Skeletal muscle cell (primary cell): Measurements from ENCODE around the gene FRMD5.

ENCODE experiments used
- DNase-seq: peaks from one replicate; pipeline ENCODE4 v3.0.0-alpha.2; 2010; ENCODE audit warnings: low read depth
- H3K4me3 ChIP-seq: 2 replicates; pipeline ENCODE4 v1.5.1; 2011; ENCODE audit warnings: low read depth, mild to moderate bottlenecking, control low read depth, low read length, moderate library complexity

FRMD5 gene

DNA sequence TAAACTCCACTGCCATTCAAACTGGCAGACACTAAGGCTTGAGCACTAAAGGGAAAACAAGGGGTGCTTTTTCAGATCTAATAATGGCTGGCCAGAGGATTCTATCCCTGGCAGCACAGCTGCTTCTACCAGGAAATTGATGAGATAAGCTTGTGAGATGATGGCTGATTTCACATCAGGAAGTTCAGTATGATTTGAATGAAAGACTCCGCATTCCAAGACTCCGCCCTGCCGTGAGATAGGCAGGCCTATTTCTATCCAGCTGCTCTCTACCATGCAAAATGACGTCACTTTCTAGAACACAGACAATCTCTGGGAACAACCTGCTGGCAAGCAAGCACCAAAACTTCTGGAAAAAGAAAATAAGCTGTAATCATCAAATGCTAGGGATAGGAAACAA lies 196.5 kb downstream of the FRMD5 start:
- DNase-seq, result peak; percentile 49
- H3K4me3 ChIP-seq, result no peak overlapping the region

- no peak for DNase-seq
- H3K4me3 ChIP-seq, result no peak overlapping the region
Measured at GRCh38 chr15:43991206-43991605, 203.9 kb downstream of the FRMD5 start.

DNA sequence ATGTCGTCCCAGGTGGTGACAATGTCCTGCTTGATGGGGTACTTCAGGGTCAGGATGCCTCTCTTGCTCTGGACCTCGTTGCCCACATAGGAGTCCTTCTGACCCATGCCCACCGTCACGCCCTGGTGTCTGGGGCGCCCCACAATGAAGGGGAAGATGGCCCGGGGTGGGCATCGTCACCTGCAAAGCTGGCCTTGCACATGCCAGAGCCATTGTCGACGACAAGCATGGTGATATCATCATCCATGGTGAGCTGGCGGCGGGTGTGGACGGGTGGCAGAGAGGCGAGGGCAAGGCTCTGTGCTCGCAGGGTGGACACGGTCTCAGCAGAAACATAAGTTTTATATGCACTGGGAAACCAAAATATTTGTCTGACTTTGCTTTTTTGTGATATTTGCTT lies 205.1 kb downstream of the FRMD5 start:
- DNase-seq, result no peak
- no peak overlapping the region for H3K4me3 ChIP-seq

DNA sequence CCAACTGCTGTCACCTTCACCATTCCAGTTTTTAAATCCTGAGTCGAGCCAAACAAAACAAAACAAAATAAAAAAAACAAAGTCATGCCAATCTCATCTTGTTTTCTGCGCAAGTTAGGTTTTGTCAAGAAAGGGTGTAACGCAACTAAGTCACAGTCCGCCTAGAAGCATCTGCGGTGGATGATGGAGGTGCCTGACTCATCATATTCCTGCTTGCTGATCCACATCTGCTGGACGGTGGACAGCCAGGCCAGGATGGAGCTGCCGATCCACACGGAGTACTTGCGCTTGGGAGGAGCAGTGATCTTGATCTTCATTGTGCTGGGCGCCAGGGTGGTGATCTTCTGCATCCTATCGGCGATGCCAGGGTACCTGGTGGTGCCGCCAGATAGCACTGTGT lies 206.2 kb downstream of the FRMD5 start:
- DNase-seq, result no peak
- no peak overlapping the region for H3K4me3 ChIP-seq

DNA sequence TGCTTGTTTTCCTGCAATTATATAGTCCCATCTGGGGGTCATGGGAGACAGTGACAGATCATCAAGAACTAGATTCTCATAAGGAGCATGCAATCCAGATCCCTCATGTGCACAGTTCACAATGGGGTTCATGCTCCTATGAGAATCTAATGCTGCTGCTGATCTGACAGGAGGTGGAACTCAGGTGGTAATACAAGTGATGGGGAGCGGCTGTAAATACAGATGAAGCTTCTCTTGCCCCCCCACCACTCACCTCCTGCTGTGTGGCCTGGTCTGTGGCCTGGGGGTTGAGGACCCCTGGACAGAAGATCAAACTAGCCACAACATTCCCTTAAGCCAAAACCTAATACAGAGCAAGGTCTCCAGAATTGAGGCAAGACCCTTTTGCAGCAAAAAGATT lies 207.1 kb downstream of the FRMD5 start:
- H3K4me3 ChIP-seq, result no peak overlapping the region
- DNase-seq, result no peak

DNA sequence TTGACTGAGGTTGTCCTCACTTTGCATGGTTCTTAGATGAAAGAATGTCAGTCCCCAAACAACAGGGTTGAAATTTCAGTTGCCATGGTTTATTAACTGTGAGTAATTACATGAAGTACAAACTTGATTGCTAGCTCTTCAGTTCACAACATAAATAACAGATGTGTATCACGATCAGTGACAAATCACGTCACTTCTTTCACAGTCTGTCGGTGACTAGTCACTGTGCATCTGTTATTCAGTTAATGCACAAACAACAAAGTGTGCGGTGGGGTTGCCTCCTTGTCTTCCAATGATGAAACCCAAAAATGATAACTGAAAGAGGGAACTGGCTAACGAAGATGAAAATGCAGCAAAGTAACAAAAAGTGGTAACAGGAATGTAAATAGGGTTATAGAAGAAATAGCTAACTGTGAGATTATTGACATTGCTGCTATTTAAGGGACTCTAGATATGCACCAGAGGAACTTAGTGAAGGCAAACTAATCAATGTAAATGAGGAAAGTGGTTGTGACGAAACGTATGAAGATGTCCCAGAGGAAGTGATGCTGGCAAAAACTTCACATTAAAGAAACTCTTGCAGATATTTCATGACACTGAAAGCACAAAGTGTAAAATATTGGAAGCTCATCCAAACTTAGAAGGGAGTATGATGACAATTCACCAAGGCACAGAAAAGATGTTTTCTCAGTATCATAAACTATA lies 208.9 kb downstream of the FRMD5 start:
- no peak overlapping the region for H3K4me3 ChIP-seq
- no peak for DNase-seq

- no peak overlapping the region for H3K4me3 ChIP-seq
- no peak for DNase-seq
Measured at GRCh38 chr15:43981576-43981975, 213.5 kb downstream of the FRMD5 start.

DNA sequence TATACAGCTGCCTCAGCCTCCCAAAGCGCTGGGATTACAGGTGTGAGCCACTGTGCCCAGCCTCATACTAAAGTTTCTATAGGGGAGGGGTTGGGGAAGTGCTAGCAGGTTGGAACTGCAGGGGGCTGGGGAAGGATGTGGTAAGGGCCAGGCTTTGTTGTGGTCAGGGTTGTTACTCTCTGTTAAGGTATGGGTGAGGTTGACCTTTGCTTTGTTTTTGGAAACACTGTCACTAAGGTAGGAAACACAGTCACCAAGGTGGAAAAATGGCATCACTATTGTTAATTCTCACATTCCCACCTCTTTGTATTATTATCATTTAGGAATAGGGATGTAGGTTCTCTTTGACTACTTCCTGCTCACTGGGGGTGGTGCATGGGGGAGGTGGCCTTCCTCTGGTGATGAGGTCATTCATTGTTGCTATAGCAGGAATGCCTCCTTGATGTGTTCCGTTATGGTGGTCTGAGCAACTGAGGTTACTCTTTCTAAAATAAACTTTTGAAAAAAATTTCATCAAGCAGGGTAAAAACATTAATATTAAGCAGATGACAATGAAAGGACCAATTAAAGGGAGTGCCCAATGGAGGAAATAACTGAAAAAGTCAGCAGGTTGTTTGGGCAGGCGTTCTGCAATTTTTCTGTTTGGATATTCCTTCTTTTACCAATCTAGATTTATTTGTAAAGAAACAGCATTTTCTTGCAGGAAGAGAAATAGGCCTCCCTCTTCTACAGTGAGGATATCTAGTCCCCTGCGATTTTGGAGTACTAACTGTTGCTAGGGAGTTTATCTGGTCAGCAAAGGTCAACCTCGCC lies 217.8 kb downstream of the FRMD5 start:
- H3K4me3 ChIP-seq, result no peak overlapping the region
- DNase-seq, result no peak

DNA sequence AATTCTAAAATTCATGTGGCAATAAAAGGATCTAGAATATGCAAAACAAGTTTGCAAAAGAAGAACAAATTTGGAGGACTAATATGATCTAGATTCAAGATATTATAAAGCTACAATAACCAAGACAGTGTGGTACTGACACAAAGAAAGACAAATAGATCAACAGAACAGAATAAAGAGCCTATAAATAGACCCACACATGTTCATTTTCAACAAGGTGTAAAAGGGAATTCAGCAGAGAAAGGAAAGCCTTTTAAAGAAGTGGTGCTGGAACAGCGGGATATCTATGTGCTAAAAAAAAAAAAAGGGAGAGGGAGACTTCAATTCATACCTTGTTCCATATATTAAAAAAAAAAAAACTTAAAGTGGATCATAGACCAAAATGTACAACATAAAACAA lies 219.3 kb downstream of the FRMD5 start:
- no peak for DNase-seq
- no peak overlapping the region for H3K4me3 ChIP-seq

- no peak overlapping the region for H3K4me3 ChIP-seq
- no peak for DNase-seq
Measured at GRCh38 chr15:43975326-43975725, 219.7 kb downstream of the FRMD5 start.

GRCh38 chr15:43974852-43975251 lies 220.2 kb downstream of the FRMD5 start:
- DNase-seq, result no peak
- no peak overlapping the region for H3K4me3 ChIP-seq

- no peak overlapping the region for H3K4me3 ChIP-seq
- no peak for DNase-seq
Measured at GRCh38 chr15:43969802-43970375, 225.2 kb downstream of the FRMD5 start.

DNA sequence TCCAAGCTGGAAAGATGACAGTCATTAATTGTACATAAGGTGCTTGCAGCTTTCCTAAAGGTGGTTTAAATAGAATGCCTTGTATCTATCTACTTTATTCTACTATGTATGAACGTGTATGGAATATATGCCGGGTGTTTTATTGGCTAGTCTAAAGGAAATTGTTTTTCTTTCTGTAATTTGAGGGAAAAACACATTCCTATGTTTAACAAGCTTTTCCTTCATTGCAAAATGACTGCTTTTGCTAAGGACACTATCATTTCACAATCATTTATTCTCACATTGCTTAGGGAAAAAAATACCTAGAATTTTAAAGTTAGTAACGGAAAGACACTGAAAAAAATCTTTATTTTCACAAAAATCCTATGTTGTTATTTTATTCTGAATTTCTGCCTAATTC lies 226.5 kb downstream of the FRMD5 start:
- H3K4me3 ChIP-seq, result no peak overlapping the region
- DNase-seq, result no peak

GRCh38 chr15:43966646-43967045 lies 228.4 kb downstream of the FRMD5 start:
- DNase-seq, result no peak
- no peak overlapping the region for H3K4me3 ChIP-seq

DNA sequence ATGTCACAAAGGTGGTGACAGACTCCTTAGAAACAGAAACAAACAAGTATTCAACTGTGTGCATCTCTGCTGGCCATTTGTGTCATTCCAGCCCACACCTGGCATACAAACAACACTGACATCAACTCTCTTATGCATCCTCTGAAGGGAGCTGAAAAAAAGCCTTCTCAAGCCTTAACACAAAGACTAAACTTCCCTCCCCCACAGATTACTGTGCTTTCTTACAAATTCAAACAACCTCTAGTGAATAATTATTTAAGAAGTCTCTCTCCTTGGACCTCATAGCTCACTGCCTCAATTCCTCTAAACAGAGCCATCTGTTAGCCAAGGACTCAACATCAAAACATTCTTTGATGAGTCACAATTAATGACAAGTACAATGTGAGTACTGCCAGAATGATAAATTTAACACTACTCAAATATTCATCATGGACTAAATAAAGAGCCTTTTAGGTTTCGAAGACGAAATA lies 236.2 kb downstream of the FRMD5 start:
- no peak overlapping the region for H3K4me3 ChIP-seq
- DNase-seq, result no peak

GRCh38 chr15:43957724-43958123 lies 237.3 kb downstream of the FRMD5 start:
- no peak overlapping the region for H3K4me3 ChIP-seq
- no peak for DNase-seq

- DNase-seq, result no peak
- no peak overlapping the region for H3K4me3 ChIP-seq
Measured at GRCh38 chr15:43955140-43955539, 239.9 kb downstream of the FRMD5 start.

GRCh38 chr15:43954181-43954621 lies 240.9 kb downstream of the FRMD5 start:
- H3K4me3 ChIP-seq, result no peak overlapping the region
- no peak for DNase-seq

- no peak for DNase-seq
- no peak overlapping the region for H3K4me3 ChIP-seq
Measured at GRCh38 chr15:43953402-43953801, 241.7 kb downstream of the FRMD5 start.

GRCh38 chr15:43950531-43950930 lies 244.5 kb downstream of the FRMD5 start:
- DNase-seq, result no peak
- no peak overlapping the region for H3K4me3 ChIP-seq
